Muscle layer of colon (tissue), 2 donors: ENCODE data around the gene ANG.
"Not testable (repeated sequence)": the region's sequence is repeated elsewhere in the genome, so short reads cannot be mapped to it uniquely, and the experiment has no call there.

ENCODE experiments used
- H3K27ac ChIP-seq: one replicate; pipeline ENCODE4 v1.7.0; 2013; ENCODE audit warnings: low read depth, mild to moderate bottlenecking, low read length, moderate library complexity
- H3K27me3 ChIP-seq, 2 donors: one replicate each; pipeline ENCODE4 v1.7.0; 2013; ENCODE audit warnings: low read length in 2 of 2, mild to moderate bottlenecking in 2 of 2; ENCODE audit not compliant: insufficient read depth in 2 of 2, control insufficient read depth in 1 of 2
- H3K36me3 ChIP-seq: one replicate; pipeline ENCODE4 v1.7.0; 2013; ENCODE audit warnings: mild to moderate bottlenecking, low read length; ENCODE audit not compliant: insufficient read depth
- H3K4me1 ChIP-seq: one replicate; pipeline ENCODE4 v1.7.0; 2013; ENCODE audit warnings: mild to moderate bottlenecking, low read length; ENCODE audit not compliant: insufficient read depth
- H3K4me3 ChIP-seq, 2 donors: one replicate each; pipeline ENCODE4 v1.7.0; 2013; ENCODE audit warnings: low read length in 2 of 2, low read depth in 1 of 2, mild to moderate bottlenecking in 1 of 2, moderate library complexity in 1 of 2
- H3K9ac ChIP-seq: one replicate; pipeline ENCODE4 v1.7.0; 2013; ENCODE audit warnings: low read length
- H3K9me3 ChIP-seq: one replicate; pipeline ENCODE4 v1.7.0; 2013; ENCODE audit warnings: mild to moderate bottlenecking, low read length
- donor health status: abdominal sarcoma.
- donor health status: Adenocarcinoma of cecum.

ANG gene

DNA sequence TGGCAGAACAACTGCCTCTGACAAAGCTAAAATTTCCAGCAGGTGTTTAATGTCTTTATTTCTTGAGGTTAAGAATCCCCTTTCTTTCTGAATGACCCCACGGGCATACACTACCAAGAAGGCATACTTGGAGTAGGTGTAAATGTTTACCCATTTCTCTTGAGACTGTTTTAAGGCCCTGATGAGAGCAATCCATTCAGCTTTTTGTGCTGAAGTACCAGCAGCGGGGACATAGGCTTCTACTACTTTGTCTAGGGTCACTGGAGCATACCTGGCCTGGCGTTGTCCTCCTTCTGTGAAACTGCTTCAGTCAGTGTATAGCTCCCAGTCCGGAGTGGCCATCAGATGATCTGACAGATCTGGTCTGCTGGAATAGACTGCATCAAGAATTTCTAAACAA, 22.7 kb downstream of the ANG start:
- H3K27ac ChIP-seq: no peak overlapping the region
- no peaks in the 10 kb centered on the region for H3K4me1 ChIP-seq
- H3K9me3 ChIP-seq: no peaks in the 10 kb centered on the region
- H3K27me3 ChIP-seq: no peaks in the 10 kb centered on the region
- H3K9ac ChIP-seq: no peak overlapping the region
- H3K4me3 ChIP-seq: no peak overlapping the region
- H3K36me3 ChIP-seq: no peaks in the 10 kb centered on the region

- Histone ChIP-seq H3K4me3 (no peak overlapping the region), H3K9ac (no peak overlapping the region), H3K4me1 (no peaks in the 10 kb centered on the region), H3K9me3 (no peaks in the 10 kb centered on the region), H3K36me3 (no peaks in the 10 kb centered on the region), H3K27me3 (no peaks in the 10 kb centered on the region), H3K27ac (no peak overlapping the region)
Measured at GRCh38 chr14:20711685-20712084, 23.1 kb downstream of the ANG start.

DNA sequence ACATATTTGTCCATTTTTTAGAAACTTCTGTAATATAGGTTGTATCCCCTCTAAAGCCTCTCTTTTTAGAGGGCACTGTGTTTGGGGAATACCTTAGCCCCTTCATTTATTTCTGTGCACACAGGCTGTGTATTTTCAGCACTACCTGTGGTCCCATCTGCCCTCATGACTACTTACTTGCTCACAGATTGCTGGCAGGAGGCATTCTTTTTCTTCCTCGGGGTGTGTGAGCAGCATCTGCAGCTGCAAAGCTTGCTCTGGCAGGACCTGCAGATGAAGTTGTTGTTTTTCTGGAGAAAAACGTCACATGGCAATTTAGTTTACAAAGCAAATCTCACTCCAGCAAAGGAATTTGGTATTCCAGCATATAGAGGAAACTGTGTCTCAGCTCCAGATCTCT, 24.3 kb downstream of the ANG start:
- Histone ChIP-seq H3K9ac (no peak overlapping the region), H3K4me3 (no peak overlapping the region), H3K4me1 (no peaks in the 10 kb centered on the region), H3K27ac (no peak overlapping the region), H3K9me3 (no peaks in the 10 kb centered on the region), H3K36me3 (no peaks in the 10 kb centered on the region), H3K27me3 (no peaks in the 10 kb centered on the region)

GRCh38 chr14:20714593-20715250, 26.2 kb downstream of the ANG start:
- no peaks in the 10 kb centered on the region for H3K4me1 ChIP-seq
- H3K9ac ChIP-seq: no peak overlapping the region
- H3K27me3 ChIP-seq: no peaks in the 10 kb centered on the region
- H3K4me3 ChIP-seq: no peak overlapping the region
- no peaks in the 10 kb centered on the region for H3K9me3 ChIP-seq
- no peaks in the 10 kb centered on the region for H3K36me3 ChIP-seq
- no peak overlapping the region for H3K27ac ChIP-seq

DNA sequence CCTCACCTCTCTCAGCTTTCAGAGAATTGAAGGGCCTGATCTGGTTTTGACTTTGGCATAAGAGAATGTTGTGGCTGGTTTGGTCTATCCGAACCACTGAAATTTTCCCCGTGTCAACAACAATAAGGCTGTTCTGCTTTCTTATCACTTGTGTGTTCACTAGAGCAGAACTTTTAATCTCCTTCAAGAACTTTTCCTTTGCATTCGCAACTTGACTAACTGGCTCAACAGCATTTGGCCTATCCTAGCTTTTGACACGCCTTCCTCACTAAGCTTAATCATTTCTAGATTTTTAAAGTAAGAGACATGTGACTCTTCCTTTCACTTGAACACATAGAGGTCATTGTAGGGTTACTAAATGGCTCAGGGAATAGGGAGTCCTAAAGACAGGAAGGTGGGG, 31.2 kb downstream of the ANG start:
- Histone ChIP-seq H3K27ac (no peak overlapping the region), H3K4me3 (no peak overlapping the region), H3K9me3 (no peaks in the 10 kb centered on the region), H3K9ac (no peak overlapping the region), H3K4me1 (no peaks in the 10 kb centered on the region), H3K36me3 (no peaks in the 10 kb centered on the region), H3K27me3 (peaks cover 3 to 6% of the 10 kb centered on the region in 2 donors)

DNA sequence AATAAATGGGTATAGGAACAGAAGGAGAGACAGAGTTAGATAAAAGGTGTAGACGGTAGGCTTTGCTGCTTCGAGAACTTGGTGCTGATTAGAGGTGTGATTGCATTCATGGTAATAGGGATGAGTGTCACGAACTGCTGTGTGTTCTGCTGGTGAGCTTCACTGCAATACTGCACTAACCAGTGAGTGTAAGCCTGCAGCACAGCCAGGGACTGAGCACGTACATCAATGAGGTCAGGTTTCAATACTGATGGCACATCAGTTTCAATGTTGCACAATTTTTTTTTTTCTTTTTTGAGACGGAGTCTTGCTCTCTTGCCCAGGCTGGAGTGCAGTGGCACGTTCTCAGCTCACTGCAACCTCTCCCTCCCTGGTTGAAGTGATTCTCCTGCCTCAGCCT, 32.2 kb downstream of the ANG start:
- Histone ChIP-seq H3K4me3 (no peak overlapping the region), H3K27ac (no peak overlapping the region), H3K27me3 (peaks cover 6 to 7% of the 10 kb centered on the region in 2 donors), H3K9me3 (no peaks in the 10 kb centered on the region), H3K9ac (no peak overlapping the region), H3K4me1 (no peaks in the 10 kb centered on the region), H3K36me3 (no peaks in the 10 kb centered on the region)

- Histone ChIP-seq H3K4me1 (no peaks in the 10 kb centered on the region), H3K9ac (no peak overlapping the region), H3K9me3 (no peaks in the 10 kb centered on the region), H3K27ac (no peak overlapping the region), H3K27me3 (peaks cover 6 to 7% of the 10 kb centered on the region in 2 donors), H3K36me3 (no peaks in the 10 kb centered on the region), H3K4me3 (no peak overlapping the region)
Measured at GRCh38 chr14:20722016-20722415, 33.5 kb downstream of the ANG start.

GRCh38 chr14:20723488-20723887, 34.9 kb downstream of the ANG start:
- Histone ChIP-seq H3K4me3 (no peak overlapping the region), H3K27me3 (peaks cover 6 to 7% of the 10 kb centered on the region in 2 donors), H3K36me3 (no peaks in the 10 kb centered on the region), H3K9ac (no peak overlapping the region), H3K4me1 (no peaks in the 10 kb centered on the region), H3K9me3 (no peaks in the 10 kb centered on the region), H3K27ac (no peak overlapping the region)

GRCh38 chr14:20726121-20726520, 37.6 kb downstream of the ANG start:
- not testable (repeated sequence) for H3K4me1 ChIP-seq, H3K36me3 ChIP-seq, H3K27ac ChIP-seq, H3K9ac ChIP-seq, H3K9me3 ChIP-seq, H3K27me3 ChIP-seq, H3K4me3 ChIP-seq

GRCh38 chr14:20726531-20726930, 38.0 kb downstream of the ANG start:
- H3K27ac ChIP-seq: no peak overlapping the region
- H3K27me3 ChIP-seq: peaks cover 6 to 7% of the 10 kb centered on the region in 2 donors
- no peak overlapping the region for H3K4me3 ChIP-seq
- no peaks in the 10 kb centered on the region for H3K9me3 ChIP-seq
- H3K36me3 ChIP-seq: no peaks in the 10 kb centered on the region
- H3K4me1 ChIP-seq: no peaks in the 10 kb centered on the region
- H3K9ac ChIP-seq: no peak overlapping the region

GRCh38 chr14:20730891-20731290, 42.3 kb downstream of the ANG start:
- Histone ChIP-seq H3K27ac (no peak overlapping the region), H3K27me3 (no peaks in the 10 kb centered on the region), H3K9me3 (no peaks in the 10 kb centered on the region), H3K4me1 (peaks cover 5% of the 10 kb centered on the region), H3K9ac (no peak overlapping the region), H3K4me3 (no peak overlapping the region), H3K36me3 (no peaks in the 10 kb centered on the region)

- Histone ChIP-seq H3K9me3 (no peaks in the 10 kb centered on the region), H3K4me1 (peaks cover 5% of the 10 kb centered on the region), H3K27me3 (no peaks in the 10 kb centered on the region), H3K9ac (no peak overlapping the region), H3K36me3 (no peaks in the 10 kb centered on the region), H3K4me3 (no peak overlapping the region), H3K27ac (no peak overlapping the region)
Measured at GRCh38 chr14:20732477-20732876, 43.9 kb downstream of the ANG start.
